ENCODE results near the gene UPK1A.
A peak's percentile ranks its signal among the peaks of the same experiment; 100 is the strongest.

UPK1A gene

GRCh38 chr19:35670686-35671085, 4.4 kb downstream of the UPK1A start:
- Histone ChIP-seq H3K27ac (ENCODE audit: low read length) (no peak overlapping the region), H3K27me3 (ENCODE audit: low read depth, low read length) (peaks cover 18% of the 10 kb centered on the region), H3K4me1 (ENCODE audit: low read length) (no peaks in the 10 kb centered on the region), H3K36me3 (replicated peaks; ENCODE audit: low read depth, low read length) (no peaks in the 10 kb centered on the region), H3K9me3 (ENCODE audit: insufficient read depth, low read length) (no peaks in the 10 kb centered on the region), H4K20me1 (ENCODE audit: insufficient read depth, low read length) (no peaks in the 10 kb centered on the region), H3K4me3 (ENCODE audit: low read length) (no peak overlapping the region), H3K9ac (ENCODE audit: low read length) (no peak overlapping the region), H3K79me2 (ENCODE audit: low read length) (no peaks in the 10 kb centered on the region), H2AFZ (ENCODE audit: low read depth, low read length) (no peak overlapping the region), H3K4me2 (ENCODE audit: low read length) (no peak overlapping the region)
- no peak for TF ChIP-seq EZH2phosphoT487 (IDR thresholded peaks at IDR 0.05; ENCODE audit: low read depth)
- TF ChIP-seq CTCF (IDR thresholded peaks at IDR 0.05; ENCODE audit: low read depth, low read length), result no peak

GRCh38 chr19:35671818-35672217, 5.5 kb downstream of the UPK1A start:
- H3K27ac ChIP-seq (ENCODE audit: low read length), result no peak overlapping the region
- H3K9ac ChIP-seq (ENCODE audit: low read length), result no peak overlapping the region
- no peak overlapping the region for H3K4me2 ChIP-seq (ENCODE audit: low read length)
- H3K27me3 ChIP-seq (ENCODE audit: low read depth, low read length), result peaks cover 18% of the 10 kb centered on the region
- no peak overlapping the region for H2AFZ ChIP-seq (ENCODE audit: low read depth, low read length)
- H4K20me1 ChIP-seq (ENCODE audit: insufficient read depth, low read length), result no peaks in the 10 kb centered on the region
- H3K79me2 ChIP-seq (ENCODE audit: low read length), result no peaks in the 10 kb centered on the region
- no peaks in the 10 kb centered on the region for H3K9me3 ChIP-seq (ENCODE audit: insufficient read depth, low read length)
- no peaks in the 10 kb centered on the region for H3K36me3 ChIP-seq (replicated peaks; ENCODE audit: low read depth, low read length)
- TF ChIP-seq CTCF (IDR thresholded peaks at IDR 0.05; ENCODE audit: low read depth, low read length), result no peak
- no peak for TF ChIP-seq EZH2phosphoT487 (IDR thresholded peaks at IDR 0.05; ENCODE audit: low read depth)
- no peak overlapping the region for H3K4me3 ChIP-seq (ENCODE audit: low read length)
- no peaks in the 10 kb centered on the region for H3K4me1 ChIP-seq (ENCODE audit: low read length)

- Histone ChIP-seq H3K4me2 (ENCODE audit: low read length) (peak overlapping the region; percentile 83), H3K9ac (ENCODE audit: low read length) (peak overlapping the region; percentile 55), H3K9me3 (ENCODE audit: insufficient read depth, low read length) (no peaks in the 10 kb centered on the region), H3K79me2 (ENCODE audit: low read length) (no peaks in the 10 kb centered on the region), H3K36me3 (replicated peaks; ENCODE audit: low read depth, low read length) (no peaks in the 10 kb centered on the region), H4K20me1 (ENCODE audit: insufficient read depth, low read length) (no peaks in the 10 kb centered on the region), H2AFZ (ENCODE audit: low read depth, low read length) (peak overlapping the region; percentile 95), H3K4me3 (ENCODE audit: low read length) (peak overlapping the region; percentile 83), H3K27me3 (ENCODE audit: low read depth, low read length) (peaks cover 18% of the 10 kb centered on the region), H3K4me1 (ENCODE audit: low read length) (no peaks in the 10 kb centered on the region), H3K27ac (ENCODE audit: low read length) (no peak overlapping the region)
- TF ChIP-seq CTCF (IDR thresholded peaks at IDR 0.05; ENCODE audit: low read depth, low read length), result no peak
- no peak for TF ChIP-seq EZH2phosphoT487 (IDR thresholded peaks at IDR 0.05; ENCODE audit: low read depth)
Observed at GRCh38 chr19:35673121-35673804, 6.9 kb downstream of the UPK1A start.

- no peaks in the 10 kb centered on the region for H3K4me1 ChIP-seq (ENCODE audit: low read length)
- H3K27ac ChIP-seq (ENCODE audit: low read length), result no peak overlapping the region
- H3K4me3 ChIP-seq (ENCODE audit: low read length), result no peak overlapping the region
- H4K20me1 ChIP-seq (ENCODE audit: insufficient read depth, low read length), result no peaks in the 10 kb centered on the region
- no peaks in the 10 kb centered on the region for H3K79me2 ChIP-seq (ENCODE audit: low read length)
- H3K9me3 ChIP-seq (ENCODE audit: insufficient read depth, low read length), result no peaks in the 10 kb centered on the region
- H3K36me3 ChIP-seq (replicated peaks; ENCODE audit: low read depth, low read length), result no peaks in the 10 kb centered on the region
- TF ChIP-seq EZH2phosphoT487 (IDR thresholded peaks at IDR 0.05; ENCODE audit: low read depth) (no peak), CTCF (IDR thresholded peaks at IDR 0.05; ENCODE audit: low read depth, low read length) (no peak)
- H3K4me2 ChIP-seq (ENCODE audit: low read length), result no peak overlapping the region
- no peak overlapping the region for H2AFZ ChIP-seq (ENCODE audit: low read depth, low read length)
- H3K27me3 ChIP-seq (ENCODE audit: low read depth, low read length), result peaks cover 6% of the 10 kb centered on the region; the same call in 1 of the 2 replicates
- H3K9ac ChIP-seq (ENCODE audit: low read length), result no peak overlapping the region
Observed at GRCh38 chr19:35675589-35676140, 9.3 kb downstream of the UPK1A start.
